ENCODE measurements around the gene PRR23E. TPM values are rescaled to one million over a fixed set of nuclear protein-coding genes. Genes with fewer than 3 reads are reported as not detected.

PRR23E gene
- total RNA-seq, 1 experiment from 2014 or later: not detected

- H3K9me2 ChIP-seq (ENCODE audit: insufficient read depth): no peaks in the 10 kb centered on the region
- no peak overlapping the region for H3K4me3 ChIP-seq
- H3K4me2 ChIP-seq: no peak overlapping the region
- no peak overlapping the region for H2AFZ ChIP-seq
- no peaks in the 10 kb centered on the region for H3K27me3 ChIP-seq (ENCODE audit: insufficient read depth, low read depth)
- intact Hi-C loops (cut with micrococcal nuclease; ENCODE audit: unreplicated experiment): no loop called here
- no TSS peak for BruUV-seq (replicated peaks)
- ChIA-PET CTCF (no interaction called here), POLR2A (ENCODE audit: unreplicated experiment) (no interaction called here)
- no peaks in the 10 kb centered on the region for H3K79me2 ChIP-seq (ENCODE audit: low read depth)
- no peak for TF ChIP-seq CTCF (conservative IDR thresholded peaks at IDR 0.05)
- TF ChIP-seq EZH2 (IDR thresholded peaks at IDR 0.05; ENCODE audit: low read depth): no peak
- no peaks in the 10 kb centered on the region for H3K4me1 ChIP-seq (replicated peaks; ENCODE audit: insufficient read depth)
- H4K20me1 ChIP-seq (ENCODE audit: insufficient read depth): no peaks in the 10 kb centered on the region
- H3K9me3 ChIP-seq (ENCODE audit: insufficient read depth, low read depth): no peaks in the 10 kb centered on the region
- H3F3A ChIP-seq (ENCODE audit: insufficient read depth, low read depth): no peaks in the 10 kb centered on the region
- H3K27ac ChIP-seq: no peak overlapping the region
- no peaks in the 10 kb centered on the region for H3K36me3 ChIP-seq (ENCODE audit: low read depth)
- DNase-seq: no peak
Observed at GRCh38 chr3:127209155-127209839, 16.4 kb downstream of the PRR23E start.

GRCh38 chr3:127209840-127210653 is 17.1 kb downstream of the PRR23E start:
- BruUV-seq (replicated peaks): no TSS peak
- intact Hi-C loops (cut with micrococcal nuclease; ENCODE audit: unreplicated experiment): no loop called here

GRCh38 chr3:127210654-127210943 is 17.7 kb downstream of the PRR23E start:
- Histone ChIP-seq H3K9me2 (ENCODE audit: insufficient read depth) (no peaks in the 10 kb centered on the region), H3K4me1 (replicated peaks; ENCODE audit: insufficient read depth) (no peaks in the 10 kb centered on the region), H4K20me1 (ENCODE audit: insufficient read depth) (no peaks in the 10 kb centered on the region), H3K79me2 (ENCODE audit: low read depth) (no peaks in the 10 kb centered on the region), H3K27ac (no peak overlapping the region), H3K9me3 (ENCODE audit: insufficient read depth, low read depth) (no peaks in the 10 kb centered on the region), H2AFZ (no peak overlapping the region), H3K27me3 (ENCODE audit: insufficient read depth, low read depth) (no peaks in the 10 kb centered on the region), H3F3A (ENCODE audit: insufficient read depth, low read depth) (no peaks in the 10 kb centered on the region), H3K4me2 (no peak overlapping the region), H3K36me3 (ENCODE audit: low read depth) (no peaks in the 10 kb centered on the region), H3K4me3 (no peak overlapping the region)
- no TSS peak for BruUV-seq (replicated peaks)
- POLR2A ChIA-PET (ENCODE audit: unreplicated experiment): no interaction called here
- TF ChIP-seq EZH2 (IDR thresholded peaks at IDR 0.05; ENCODE audit: low read depth) (no peak), CTCF (conservative IDR thresholded peaks at IDR 0.05) (no peak)
- CTCF ChIA-PET: no interaction called here
- intact Hi-C loops (cut with micrococcal nuclease; ENCODE audit: unreplicated experiment): no loop called here
- DNase-seq: no peak

More at GRCh38 chr3:127209840-127210653, 17.1 kb downstream of the PRR23E start:
- Histone ChIP-seq H3K4me1 (replicated peaks; ENCODE audit: insufficient read depth) (no peaks in the 10 kb centered on the region), H3K27me3 (ENCODE audit: insufficient read depth, low read depth) (no peaks in the 10 kb centered on the region), H3K36me3 (ENCODE audit: low read depth) (no peaks in the 10 kb centered on the region), H3F3A (ENCODE audit: insufficient read depth, low read depth) (no peaks in the 10 kb centered on the region), H3K79me2 (ENCODE audit: low read depth) (no peaks in the 10 kb centered on the region), H3K9me2 (ENCODE audit: insufficient read depth) (no peaks in the 10 kb centered on the region), H3K9me3 (ENCODE audit: insufficient read depth, low read depth) (no peaks in the 10 kb centered on the region), H3K4me3 (no peak overlapping the region), H3K27ac (no peak overlapping the region), H4K20me1 (ENCODE audit: insufficient read depth) (no peaks in the 10 kb centered on the region), H2AFZ (no peak overlapping the region), H3K4me2 (no peak overlapping the region)
- TF ChIP-seq EZH2 (IDR thresholded peaks at IDR 0.05; ENCODE audit: low read depth): no peak
- POLR2A ChIA-PET (ENCODE audit: unreplicated experiment): no interaction called here
- no peak for DNase-seq
- CTCF ChIA-PET: no interaction called here
